Lower leg skin (tissue), 4 donors: Measurements from ENCODE around the gene SLC25A30. TPM values are rescaled to one million over a fixed set of nuclear protein-coding genes. Genes with fewer than 3 reads are reported as not detected.
"Not testable (repeated sequence)": the region's sequence is repeated elsewhere in the genome, so short reads cannot be mapped to it uniquely, and the experiment has no call there.

Experiments
- DNase-seq, 2 donors: peaks; one replicate each; pipeline ENCODE4 v3.0.0-alpha.2; 2019; ENCODE audit warnings: low spot score in 2 of 2
- H3K4me3 ChIP-seq: fragments of 200-600 bp; sonication (generic); 2 replicates; pipeline ENCODE4 v1.5.1; 2017; ENCODE audit warnings: mild to moderate bottlenecking, low read depth; ENCODE audit not compliant: poor library complexity, severe bottlenecking
- POLR2A ChIP-seq, 2 donors: fragments of 450-650 bp; IDR thresholded peaks; one replicate each; pipeline ENCODE4 v1.6.1; 2016 to 2017; ENCODE audit warnings: antibody characterized with exemption in 2 of 2, mild to moderate bottlenecking in 1 of 2, moderate library complexity in 1 of 2
- WGBS, 2 donors: methylation state at CpG; one replicate each; pipeline ENCODE4 v1.1.5; 2018; 5-methylcytosine and 5-hydroxymethylcytosine counted together
- intact Hi-C: fragments of 100-400 bp; cut with DNase I; formaldehyde crosslinking; loops from one replicate; pipeline ENCODE4 v1.15.0; 2023; ENCODE audit warnings: low total_unique reads
- total RNA-seq, 4 donors: library from RNA; depleted of rRNA; stranded (reverse); fragments of >200 nt; gene quantifications; one replicate each; pipeline ENCODE4 v1.1.0, GENCODE V29; 2016
- TF ChIP-seq, protein P1 (sequence below), 3 donors: fragments of 450-650 bp; IDR thresholded peaks; one replicate each; pipeline ENCODE4 v1.5.1; 2016; ENCODE audit warnings: antibody characterized with exemption in 3 of 3, mild to moderate bottlenecking in 3 of 3, moderate library complexity in 2 of 3

The SLC25A30 gene
- total RNA-seq, 4 donors from 2014 or later = 8.0 to 23.3 (median 20.4) TPM

DNA sequence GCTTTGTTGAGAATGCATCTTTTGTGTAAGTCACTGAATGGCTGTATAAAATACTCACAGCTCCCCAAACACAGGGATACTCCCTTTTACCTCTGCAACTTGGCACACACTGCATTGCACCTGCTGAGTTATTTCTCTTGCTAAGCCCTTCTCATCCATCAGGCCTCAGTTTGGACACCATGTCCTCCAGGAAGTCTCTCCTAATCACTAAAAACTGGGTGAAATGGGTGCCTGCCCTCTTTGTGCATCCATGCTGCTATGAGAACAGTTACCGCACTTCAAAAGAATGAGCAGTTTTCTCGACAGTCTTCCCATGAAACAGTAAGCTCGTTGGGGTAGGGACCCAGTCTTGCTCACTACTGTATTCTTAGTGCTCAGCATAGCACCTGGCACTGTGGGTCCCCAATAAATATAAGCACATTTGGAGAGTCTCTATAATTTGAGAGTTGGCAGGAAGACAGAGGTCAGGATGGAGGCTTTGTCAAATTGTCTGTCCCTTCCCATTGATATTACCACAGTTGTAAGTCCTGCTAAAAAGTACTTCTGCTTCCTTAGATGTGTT lies 4.6 kb upstream of the SLC25A30 start:
- H3K4me3 ChIP-seq = no peak overlapping the region
- intact Hi-C loops = no loop called here
- WGBS, 2 donors = 74 to 75% methylated on average over 3 of the region's 3 CpGs
- peak in 1 of 2 donors; percentile 58 for DNase-seq
- TF ChIP-seq POLR2A (IDR thresholded peaks at IDR 0.05) = no peak
- TF ChIP-seq, protein P1, sequence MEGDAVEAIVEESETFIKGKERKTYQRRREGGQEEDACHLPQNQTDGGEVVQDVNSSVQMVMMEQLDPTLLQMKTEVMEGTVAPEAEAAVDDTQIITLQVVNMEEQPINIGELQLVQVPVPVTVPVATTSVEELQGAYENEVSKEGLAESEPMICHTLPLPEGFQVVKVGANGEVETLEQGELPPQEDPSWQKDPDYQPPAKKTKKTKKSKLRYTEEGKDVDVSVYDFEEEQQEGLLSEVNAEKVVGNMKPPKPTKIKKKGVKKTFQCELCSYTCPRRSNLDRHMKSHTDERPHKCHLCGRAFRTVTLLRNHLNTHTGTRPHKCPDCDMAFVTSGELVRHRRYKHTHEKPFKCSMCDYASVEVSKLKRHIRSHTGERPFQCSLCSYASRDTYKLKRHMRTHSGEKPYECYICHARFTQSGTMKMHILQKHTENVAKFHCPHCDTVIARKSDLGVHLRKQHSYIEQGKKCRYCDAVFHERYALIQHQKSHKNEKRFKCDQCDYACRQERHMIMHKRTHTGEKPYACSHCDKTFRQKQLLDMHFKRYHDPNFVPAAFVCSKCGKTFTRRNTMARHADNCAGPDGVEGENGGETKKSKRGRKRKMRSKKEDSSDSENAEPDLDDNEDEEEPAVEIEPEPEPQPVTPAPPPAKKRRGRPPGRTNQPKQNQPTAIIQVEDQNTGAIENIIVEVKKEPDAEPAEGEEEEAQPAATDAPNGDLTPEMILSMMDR (IDR thresholded peaks at IDR 0.05) = no peak

DNA sequence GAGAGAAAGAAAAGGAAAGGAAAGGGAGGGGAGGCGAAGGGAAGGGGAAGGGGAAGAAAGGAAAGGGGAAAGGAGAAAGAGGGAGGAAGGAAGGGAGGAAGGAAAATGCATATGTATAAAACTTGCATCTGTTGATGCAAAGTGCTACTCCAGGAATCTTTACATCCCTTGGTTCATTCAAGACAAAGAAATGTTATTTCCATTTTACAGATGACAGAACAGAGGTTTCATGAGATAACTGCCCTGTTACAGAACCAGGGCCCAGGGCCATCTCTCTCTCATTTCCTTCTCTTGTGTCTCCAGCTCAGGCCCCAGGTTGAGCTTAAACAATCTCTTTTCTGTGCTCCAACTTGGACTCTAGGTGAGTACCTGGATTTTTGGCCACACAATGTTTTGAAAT lies 1.8 kb upstream of the SLC25A30 start:
- TF ChIP-seq, protein P1 (IDR thresholded peaks at IDR 0.05) = no peak
- TF ChIP-seq POLR2A (IDR thresholded peaks at IDR 0.05) = no peak
- no peak overlapping the region for H3K4me3 ChIP-seq
- DNase-seq = peak in 1 of 2 donors; percentile 28
- WGBS, 2 donors = 64 to 100% methylated on average over 1 of the region's 1 CpG
- intact Hi-C loops = no loop called here

DNA sequence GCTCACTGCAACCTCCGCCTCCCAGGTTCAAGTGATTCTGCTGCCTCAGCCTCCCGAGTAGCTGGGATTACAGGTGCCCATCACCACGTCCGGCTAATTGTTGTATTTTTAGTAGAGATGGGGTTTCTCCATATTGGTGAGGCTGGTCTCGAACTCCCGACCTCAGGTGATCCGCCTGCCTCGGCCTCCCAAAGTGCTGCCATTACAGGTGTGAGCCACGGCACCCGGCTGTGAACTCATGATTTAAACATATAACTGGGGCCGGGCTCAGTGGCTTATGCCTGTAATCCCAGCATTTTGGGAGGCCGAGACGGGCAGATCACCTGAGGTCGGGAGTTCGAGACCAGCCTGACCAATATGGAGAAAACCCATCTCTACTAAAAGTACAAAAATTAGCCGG lies 1.2 kb upstream of the SLC25A30 start:
- 95 to 97% methylated on average over 16 of the region's 16 CpGs for WGBS, 2 donors
- intact Hi-C loops, H3K4me3 ChIP-seq: not testable (repeated sequence)
- DNase-seq = peak in 1 of 2 donors; percentile 76

DNA sequence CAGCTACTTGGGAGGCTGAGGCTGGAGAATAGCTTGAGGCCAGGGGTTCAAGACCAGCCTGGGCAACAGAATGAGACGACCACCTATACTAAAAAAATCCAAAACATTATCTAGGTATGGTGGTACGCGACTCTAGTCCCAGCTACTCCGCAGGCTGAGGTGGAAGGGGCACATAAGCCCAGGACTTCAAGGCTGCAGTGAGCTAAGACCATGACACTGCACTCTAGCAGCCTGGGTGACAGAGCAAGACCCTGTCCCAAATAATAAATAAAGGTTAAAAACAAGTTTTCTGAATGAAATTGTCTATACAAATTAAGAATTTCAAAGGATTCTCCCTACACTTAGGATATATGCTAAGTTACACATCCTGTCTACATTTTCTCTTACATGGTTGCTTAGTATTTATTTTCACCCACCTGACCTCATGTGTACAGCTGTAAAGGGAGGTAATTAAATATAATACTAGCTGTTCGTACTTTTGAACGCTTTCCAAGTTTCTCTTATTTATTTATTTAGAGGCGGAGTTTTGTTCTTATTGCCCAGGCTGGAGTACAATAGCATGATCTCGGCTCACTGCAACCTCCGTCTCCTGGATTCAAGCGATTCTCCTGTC lies 1.6 kb downstream of the SLC25A30 start:
- WGBS, 2 donors = 46 to 48% methylated on average over 10 of the region's 10 CpGs
- no peak for DNase-seq
- intact Hi-C loops = no loop called here

DNA sequence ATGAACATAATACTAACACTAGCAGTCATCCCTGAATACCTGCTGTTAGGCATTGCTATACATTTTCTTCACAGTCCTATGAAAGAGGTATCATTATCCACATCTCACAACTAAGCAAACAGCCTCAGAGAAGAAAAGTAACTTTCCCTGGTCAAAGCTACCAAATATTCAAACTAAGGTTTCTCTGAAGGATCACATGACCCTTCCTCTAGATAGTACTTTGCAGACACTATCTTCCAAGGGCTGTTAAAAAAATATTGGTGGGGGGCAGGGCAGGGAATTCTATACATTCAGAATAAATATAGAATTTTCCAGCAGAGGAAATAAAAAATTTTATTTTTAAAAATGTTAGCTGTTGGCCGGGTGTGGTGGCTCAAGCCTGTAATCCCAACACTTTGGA lies 3.1 kb downstream of the SLC25A30 start:
- H3K4me3 ChIP-seq = no peak overlapping the region
- TF ChIP-seq, protein P1 (IDR thresholded peaks at IDR 0.05) = no peak
- no peak for TF ChIP-seq POLR2A (IDR thresholded peaks at IDR 0.05)
- intact Hi-C loops = no loop called here
- WGBS, 2 donors = 70 to 86% methylated on average over 1 of the region's 1 CpG
- no peak for DNase-seq

More for the DNA sequence above, 1.6 kb downstream of the SLC25A30 start:
- H3K4me3 ChIP-seq = peak overlapping the region; percentile 72
- TF ChIP-seq, protein P1 (IDR thresholded peaks at IDR 0.05) = no peak

DNA sequence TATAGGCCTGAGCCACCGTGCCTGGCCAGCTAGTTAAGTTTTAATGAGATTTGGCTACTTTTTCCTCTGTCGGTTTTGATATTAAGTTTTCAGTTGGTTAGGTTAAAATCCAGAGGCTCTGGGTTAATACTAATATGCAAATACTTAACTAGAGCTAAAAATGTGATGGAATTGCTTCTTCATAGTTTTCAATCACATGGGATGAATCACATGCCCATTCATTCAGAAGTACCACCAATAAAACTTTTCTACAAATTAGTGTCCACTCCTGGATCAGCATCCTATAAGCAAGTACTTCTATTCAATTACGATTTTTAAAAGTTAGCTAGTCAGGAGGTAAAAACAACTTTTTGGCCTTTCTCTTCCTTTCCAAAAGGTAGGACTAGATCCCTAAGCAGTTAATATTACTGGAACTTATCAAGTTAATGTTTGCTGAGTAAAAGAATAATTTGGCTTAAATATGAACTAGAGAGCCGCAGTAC lies 4.3 kb downstream of the SLC25A30 start:
- WGBS, 2 donors = 71 to 73% methylated on average over 4 of the region's 4 CpGs
- intact Hi-C loops = no loop called here
- TF ChIP-seq, protein P1 (IDR thresholded peaks at IDR 0.05) = no peak
- TF ChIP-seq POLR2A (IDR thresholded peaks at IDR 0.05) = no peak
- DNase-seq = no peak
- no peak overlapping the region for H3K4me3 ChIP-seq
